CD4-positive, alpha-beta memory T cell (primary cell): Measurements from ENCODE around the gene MFAP2. TPM values are rescaled to one million over a fixed set of nuclear protein-coding genes. Genes with fewer than 3 reads are reported as not detected.

Source experiments
- CTCF ChIA-PET: fragments of 350-600 bp; sonication (Branson Sonifier 250); formaldehyde crosslinking; loops from one replicate; lab custom pipeline; 2021; ENCODE audit warnings: inconsistent platforms; ENCODE audit not compliant: partially characterized antibody; lab: Charles Lee
- POLR2A ChIA-PET: fragments of 350-600 bp; sonication (Branson Sonifier 250); formaldehyde crosslinking; loops from one replicate; lab custom pipeline; 2021; ENCODE audit not compliant: partially characterized antibody; lab: Charles Lee
- DNase-seq, 5 donors: peaks; one replicate each; pipeline versions ENCODE4 v3.0.0 to v3.0.0-alpha.2; 2020 to 2022; ENCODE audit warnings: mixed read lengths in 1 of 5
- H3K27ac ChIP-seq: one replicate; pipeline ENCODE4 v1.7.0; 2013; ENCODE audit warnings: low read depth, low read length
- H3K27me3 ChIP-seq: 2 replicates; pipeline ENCODE4 v1.7.0; 2013; ENCODE audit warnings: mild to moderate bottlenecking, low read length, moderate library complexity; ENCODE audit not compliant: insufficient read depth
- H3K36me3 ChIP-seq: 2 replicates; pipeline ENCODE4 v1.7.0; 2013; ENCODE audit warnings: mild to moderate bottlenecking, low read length, moderate library complexity; ENCODE audit not compliant: insufficient read depth
- H3K4me1 ChIP-seq: 2 replicates; pipeline ENCODE4 v1.7.0; 2013; ENCODE audit warnings: mild to moderate bottlenecking, low read length, moderate library complexity; ENCODE audit not compliant: insufficient read depth
- H3K4me3 ChIP-seq, 2 donors: one replicate each; pipeline ENCODE4 v1.7.0; 2013; ENCODE audit warnings: low read length in 2 of 2, mild to moderate bottlenecking in 1 of 2
- H3K9me3 ChIP-seq, 2 donors: one replicate each; pipeline ENCODE4 v1.7.0; 2013; ENCODE audit warnings: low read length in 2 of 2, control low read depth in 1 of 2; ENCODE audit not compliant: control insufficient read depth in 1 of 2
- H3K27ac Mint-ChIP-seq, 7 donors: one replicate each; pipeline ENCODE4 v1.8.0; 2020 to 2021; ENCODE audit warnings: mixed read lengths in 7 of 7, mild to moderate bottlenecking in 6 of 7, inconsistent platforms in 3 of 7, moderate library complexity in 3 of 7
- H3K27me3 Mint-ChIP-seq, 2 donors: one replicate each; pipeline ENCODE4 v1.8.0; 2020 to 2021; ENCODE audit warnings: mixed read lengths in 2 of 2
- H3K36me3 Mint-ChIP-seq, 2 donors: one replicate each; pipeline ENCODE4 v1.8.0; 2020 to 2021; ENCODE audit warnings: mixed read lengths in 2 of 2, inconsistent platforms in 1 of 2, mild to moderate bottlenecking in 1 of 2
- H3K4me1 Mint-ChIP-seq, 4 donors: one replicate each; pipeline ENCODE4 v1.8.0; 2020 to 2021; ENCODE audit warnings: mixed read lengths in 4 of 4, mild to moderate bottlenecking in 1 of 4
- H3K4me3 Mint-ChIP-seq, 8 donors: one replicate each; pipeline ENCODE4 v1.8.0; 2020 to 2021; ENCODE audit warnings: mixed read lengths in 8 of 8, mild to moderate bottlenecking in 7 of 8, moderate library complexity in 6 of 8, inconsistent platforms in 3 of 8
- H3K9me3 Mint-ChIP-seq, 8 donors: one replicate each; pipeline ENCODE4 v1.8.0; 2020 to 2021; ENCODE audit warnings: mixed read lengths in 8 of 8, mild to moderate bottlenecking in 5 of 8, inconsistent platforms in 3 of 8, moderate library complexity in 1 of 8
- intact Hi-C: fragments of 100-400 bp; cut with micrococcal nuclease; formaldehyde crosslinking; loops from one replicate; pipeline ENCODE4 v1.15.1; 2023
- polyA plus RNA-seq, 2 donors: library from polyadenylated mRNA; unstranded; fragments of 300-500 nt; fragmentation: Illumina TruSeq; gene quantifications; one replicate each; pipeline ENCODE4 v1.2.3, GENCODE V29; 2021
- total RNA-seq, 2 experiments: library from RNA; stranded (reverse); gene quantifications; one replicate each; pipeline ENCODE4 v1.2.3, GENCODE V29; 2021

Gene MFAP2
- total and polyA plus RNA-seq, 4 experiments from 2014 or later = not detected

- POLR2A ChIA-PET = no interaction called here
- Mint-ChIP-seq H3K27me3 (no peaks in the 10 kb centered on the region), H3K4me1 (no peaks in the 10 kb centered on the region), H3K4me3 (no peak overlapping the region), H3K9me3 (no peaks in the 10 kb centered on the region), H3K36me3 (peaks cover 30 to 52% of the 10 kb centered on the region in 2 donors), H3K27ac (no peak overlapping the region)
- Histone ChIP-seq H3K27ac (no peak overlapping the region), H3K4me1 (no peaks in the 10 kb centered on the region), H3K27me3 (no peaks in the 10 kb centered on the region), H3K36me3 (peaks cover 23% of the 10 kb centered on the region), H3K4me3 (no peak overlapping the region), H3K9me3 (no peaks in the 10 kb centered on the region)
- intact Hi-C loops = no loop called here
- DNase-seq = no peak
- CTCF ChIA-PET = no interaction called here
These were observed 18.2 kb upstream of the MFAP2 start for GRCh38 chr1:16998589-16998988.

- H3K27me3 Mint-ChIP-seq = no peaks in the 10 kb centered on the region
- H3K4me3 Mint-ChIP-seq = no peak overlapping the region
- no peaks in the 10 kb centered on the region for H3K4me1 Mint-ChIP-seq
- H3K27ac Mint-ChIP-seq = no peak overlapping the region
- intact Hi-C loops = no loop called here
- no peaks in the 10 kb centered on the region for H3K27me3 ChIP-seq
- no peaks in the 10 kb centered on the region for H3K9me3 Mint-ChIP-seq
- H3K36me3 Mint-ChIP-seq = peaks cover 28 to 45% of the 10 kb centered on the region in 2 donors
- ChIA-PET CTCF (no interaction called here), POLR2A (no interaction called here)
- DNase-seq = no peak
- no peaks in the 10 kb centered on the region for H3K4me1 ChIP-seq
- H3K9me3 ChIP-seq = no peaks in the 10 kb centered on the region
- peaks cover 15% of the 10 kb centered on the region for H3K36me3 ChIP-seq
- H3K4me3 ChIP-seq = no peak overlapping the region
- H3K27ac ChIP-seq = no peak overlapping the region
These were observed 16.4 kb upstream of the MFAP2 start for GRCh38 chr1:16996845-16997244.

GRCh38 chr1:16993521-16994038, 13.2 kb upstream of the MFAP2 start:
- Histone ChIP-seq H3K4me3 (no peak overlapping the region), H3K27me3 (no peaks in the 10 kb centered on the region), H3K36me3 (peaks cover 20% of the 10 kb centered on the region), H3K4me1 (no peaks in the 10 kb centered on the region), H3K9me3 (no peaks in the 10 kb centered on the region), H3K27ac (no peak overlapping the region)
- ChIA-PET POLR2A (no interaction called here), CTCF (no interaction called here)
- intact Hi-C loops = no loop called here
- H3K36me3 Mint-ChIP-seq = peaks cover 16 to 39% of the 10 kb centered on the region in 2 donors
- H3K27ac Mint-ChIP-seq = no peak overlapping the region
- no peaks in the 10 kb centered on the region for H3K4me1 Mint-ChIP-seq
- no peaks in the 10 kb centered on the region for H3K27me3 Mint-ChIP-seq
- H3K9me3 Mint-ChIP-seq = no peaks in the 10 kb centered on the region
- DNase-seq = no peak
- no peak overlapping the region for H3K4me3 Mint-ChIP-seq

GRCh38 chr1:16992675-16993074, 12.3 kb upstream of the MFAP2 start:
- H3K4me1 ChIP-seq = no peaks in the 10 kb centered on the region
- H3K27ac Mint-ChIP-seq = no peak overlapping the region
- intact Hi-C loops = no loop called here
- ChIA-PET CTCF (no interaction called here), POLR2A (no interaction called here)
- no peak for DNase-seq
- H3K27me3 Mint-ChIP-seq = no peaks in the 10 kb centered on the region
- H3K4me3 Mint-ChIP-seq = no peak overlapping the region
- no peaks in the 10 kb centered on the region for H3K9me3 ChIP-seq
- no peak overlapping the region for H3K27ac ChIP-seq
- peaks cover 21% of the 10 kb centered on the region for H3K36me3 ChIP-seq
- no peaks in the 10 kb centered on the region for H3K4me1 Mint-ChIP-seq
- no peak overlapping the region for H3K4me3 ChIP-seq
- peaks cover 17 to 37% of the 10 kb centered on the region in 2 donors for H3K36me3 Mint-ChIP-seq
- H3K27me3 ChIP-seq = no peaks in the 10 kb centered on the region
- no peaks in the 10 kb centered on the region for H3K9me3 Mint-ChIP-seq

- Histone ChIP-seq H3K9me3 (no peaks in the 10 kb centered on the region), H3K27ac (no peak overlapping the region), H3K27me3 (no peaks in the 10 kb centered on the region), H3K36me3 (peaks cover 22% of the 10 kb centered on the region), H3K4me3 (no peak overlapping the region), H3K4me1 (no peaks in the 10 kb centered on the region)
- Mint-ChIP-seq H3K4me1 (no peaks in the 10 kb centered on the region), H3K27me3 (no peaks in the 10 kb centered on the region), H3K4me3 (no peak overlapping the region), H3K9me3 (no peaks in the 10 kb centered on the region), H3K36me3 (peaks cover 18 to 36% of the 10 kb centered on the region in 2 donors), H3K27ac (no peak overlapping the region)
- peak in 1 of 5 donors; percentile 15 for DNase-seq
- ChIA-PET CTCF (no interaction called here), POLR2A (no interaction called here)
- intact Hi-C loops = no loop called here
These were observed 11.7 kb upstream of the MFAP2 start for GRCh38 chr1:16992102-16992501.

- Histone ChIP-seq H3K36me3 (peaks cover 22% of the 10 kb centered on the region), H3K27me3 (no peaks in the 10 kb centered on the region), H3K9me3 (no peaks in the 10 kb centered on the region), H3K4me1 (no peaks in the 10 kb centered on the region), H3K4me3 (no peak overlapping the region), H3K27ac (no peak overlapping the region)
- H3K4me1 Mint-ChIP-seq = no peaks in the 10 kb centered on the region
- no peak overlapping the region for H3K27ac Mint-ChIP-seq
- no peaks in the 10 kb centered on the region for H3K9me3 Mint-ChIP-seq
- H3K4me3 Mint-ChIP-seq = no peak overlapping the region
- no peak for DNase-seq
- intact Hi-C loops = no loop called here
- peaks cover 18 to 37% of the 10 kb centered on the region in 2 donors for H3K36me3 Mint-ChIP-seq
- CTCF ChIA-PET = no interaction called here
- no peaks in the 10 kb centered on the region for H3K27me3 Mint-ChIP-seq
- POLR2A ChIA-PET = no interaction called here
These were observed 11.2 kb upstream of the MFAP2 start for GRCh38 chr1:16991571-16991970.

- no peak overlapping the region for H3K27ac Mint-ChIP-seq
- H3K4me3 ChIP-seq = no peak overlapping the region
- H3K4me1 ChIP-seq = no peaks in the 10 kb centered on the region
- intact Hi-C loops = no loop called here
- DNase-seq = no peak
- H3K27ac ChIP-seq = no peak overlapping the region
- H3K27me3 ChIP-seq = no peaks in the 10 kb centered on the region
- peaks cover 17% of the 10 kb centered on the region for H3K36me3 ChIP-seq
- POLR2A ChIA-PET = no interaction called here
- no peaks in the 10 kb centered on the region for H3K9me3 ChIP-seq
- H3K4me1 Mint-ChIP-seq = no peaks in the 10 kb centered on the region
- H3K9me3 Mint-ChIP-seq = no peaks in the 10 kb centered on the region
- H3K36me3 Mint-ChIP-seq = peaks cover 18 to 31% of the 10 kb centered on the region in 2 donors
- CTCF ChIA-PET = no interaction called here
- no peaks in the 10 kb centered on the region for H3K27me3 Mint-ChIP-seq
- H3K4me3 Mint-ChIP-seq = no peak overlapping the region
These were observed 9.4 kb upstream of the MFAP2 start for GRCh38 chr1:16989676-16990391.
